ENCODE results near the gene GPR158. TPM values are rescaled to one million over a fixed set of nuclear protein-coding genes. Genes with fewer than 3 reads are reported as not detected.

Gene GPR158
- total and polyA plus RNA-seq, 9 of the 15 experiments (the other 6 are each of a cell fraction or from before 2014, with no cell fraction given) = 4.0 to 7.6 (median 5.0) TPM

DNA sequence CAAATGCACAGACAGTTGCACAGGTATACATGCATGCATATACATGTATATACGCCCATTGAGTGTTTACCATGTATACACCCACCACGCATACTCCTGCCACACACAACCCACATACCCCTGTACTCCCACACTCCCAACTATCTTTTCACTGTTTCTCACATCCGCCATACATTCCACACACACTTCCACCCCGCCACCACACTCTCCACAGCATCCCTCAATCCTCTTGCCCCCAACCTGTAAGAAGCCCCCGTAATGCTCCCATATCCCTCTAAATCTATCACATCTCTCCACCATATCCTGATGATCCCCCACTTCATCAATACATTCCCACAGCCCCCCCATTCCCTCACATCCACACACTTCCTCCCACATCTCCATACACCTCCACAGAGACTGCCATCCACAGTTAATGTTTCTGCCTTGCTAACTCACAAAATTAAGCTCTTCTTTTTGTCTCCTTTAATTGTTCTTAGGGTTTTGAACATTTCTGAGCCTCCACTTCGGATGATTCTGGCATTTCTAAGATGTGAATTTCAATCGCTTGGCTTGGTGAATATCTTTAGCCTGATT lies 47.4 kb downstream of the GPR158 start:
- no peak for TF ChIP-seq MYC (IDR thresholded peaks at IDR 0.05; ENCODE audit: low read depth, low read length)
- TF ChIP-seq MYC (CRISPR knock-in tag; IDR thresholded peaks at IDR 0.05; ENCODE audit: borderline replicate concordance, low read depth) = no peak
- TF ChIP-seq, protein P1, sequence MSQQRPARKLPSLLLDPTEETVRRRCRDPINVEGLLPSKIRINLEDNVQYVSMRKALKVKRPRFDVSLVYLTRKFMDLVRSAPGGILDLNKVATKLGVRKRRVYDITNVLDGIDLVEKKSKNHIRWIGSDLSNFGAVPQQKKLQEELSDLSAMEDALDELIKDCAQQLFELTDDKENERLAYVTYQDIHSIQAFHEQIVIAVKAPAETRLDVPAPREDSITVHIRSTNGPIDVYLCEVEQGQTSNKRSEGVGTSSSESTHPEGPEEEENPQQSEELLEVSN (IDR thresholded peaks at IDR 0.05; ENCODE audit: borderline replicate concordance in 1 of 2, extremely low read depth in 1 of 2, insufficient read depth in 1 of 2, insufficient read length in 1 of 2, low read depth in 1 of 2, low read length in 1 of 2, poor library complexity in 1 of 2, severe bottlenecking in 1 of 2) = no peak
- no peak for TF ChIP-seq RBM17 (IDR thresholded peaks at IDR 0.05; ENCODE audit: borderline replicate concordance, low read depth, low read length)
- no peak for TF ChIP-seq PTBP1 (IDR thresholded peaks at IDR 0.05; ENCODE audit: low read depth, low read length)
- TF ChIP-seq GABPA (tag; conservative IDR thresholded peaks at IDR 0.05; ENCODE audit: low read depth) = no peak
- TF ChIP-seq CHD1 (IDR thresholded peaks at IDR 0.05; ENCODE audit: low read length) = no peak
- no peak for TF ChIP-seq RBM25 (IDR thresholded peaks at IDR 0.05; ENCODE audit: low read depth, low read length, severe bottlenecking)
- WGBS (ENCODE audit: insufficient coverage, low coverage, missing lambda C conversion rate) = 0% methylated on average over 7 of the region's 7 CpGs
- Histone ChIP-seq H3K36me3 (ENCODE audit: control insufficient read depth, insufficient read depth, low read length) (no peaks in the 10 kb centered on the region), H3K79me2 (ENCODE audit: control insufficient read depth, insufficient read depth, low read length) (no peaks in the 10 kb centered on the region), H3K4me1 (replicated peaks in 1 of 2; ENCODE audit: control insufficient read depth in 2 of 2, insufficient read depth in 2 of 2, low read length in 2 of 2) (no peaks in the 10 kb centered on the region), H3K9me1 (ENCODE audit: control insufficient read depth, insufficient read depth, low read length) (no peaks in the 10 kb centered on the region), H3K9me3 (replicated peaks; ENCODE audit: control insufficient read depth, insufficient read depth, low read depth, low read length) (no peaks in the 10 kb centered on the region), H3K4me3 (no peak overlapping the region), H4K20me1 (replicated peaks; ENCODE audit: control insufficient read depth, insufficient read depth, low read length) (no peaks in the 10 kb centered on the region), H3K27me3 (ENCODE audit: control insufficient read depth in 2 of 2, insufficient read depth in 2 of 2, low read length in 2 of 2) (peaks cover 7 to 8% of the 10 kb centered on the region in 2 experiments; a peak in 3 of 5 replicates), H3K27ac (ENCODE audit: extremely low read depth, low read depth, low read length) (no peak overlapping the region), H2AFZ (ENCODE audit: low read depth, low read length) (no peak overlapping the region), H3K9ac (ENCODE audit: insufficient read depth in 1 of 2, low read depth in 2 of 2, low read length in 2 of 2) (no peak overlapping the region), H3K4me2 (ENCODE audit: insufficient read depth, low read length) (no peak overlapping the region)
- DNase-seq (ENCODE audit: extremely low read depth in 1 of 4, low spot score in 3 of 4) (no peak), FAIRE-seq (no peak), ATAC-seq (no peak)
- intact Hi-C loops (cut with micrococcal nuclease) = loop anchor here (10.0 kb wide), 1 partner anchor 413 kb away; no protein-coding TSS in a partner anchor
- POLR2A ChIA-PET = no interaction called here
- in situ Hi-C loops (cut with MboI) = no loop called here
- CTCF ChIA-PET (ENCODE audit: low intra/inter-chr PET ratio) = no interaction called here
- BruUV-seq (replicated peaks) = no TSS peak
